Measurements from ENCODE around the gene ADAMTS17. TPM values are rescaled to one million over a fixed set of nuclear protein-coding genes. Genes with fewer than 3 reads are reported as not detected.

ADAMTS17 gene
- total RNA-seq, 4 donors from 2014 or later: 6.0 to 17.6 (median 8.2) TPM

GRCh38 chr15:100349321-100349695 is 7.5 kb upstream of the ADAMTS17 start:
- Histone ChIP-seq H3K4me3 (peak overlapping the region; percentile 71 to 89 (median 76)), H3K36me3 (no peaks in the 10 kb centered on the region), H3K27ac (peak overlapping the region; percentile 95 to 97 (median 96)), H3K9me3 (no peaks in the 10 kb centered on the region), H3K4me1 (peaks cover 3 to 13% (median 5%) of the 10 kb centered on the region in 4 donors), H3K27me3 (peaks cover 3% of the 10 kb centered on the region)
- no peak for TF ChIP-seq POLR2A (IDR thresholded peaks at IDR 0.05)
- TF ChIP-seq CTCF (IDR thresholded peaks at IDR 0.05): no peak
- 65% methylated on average over 17 of the region's 17 CpGs; no CpG with 5 or more reads in 1 of the 2 donors for WGBS, 2 donors (ENCODE audit: low coverage in 1 of 2)
- DNase-seq: no peak
- intact Hi-C loops (cut with DNase I; ENCODE audit: low total_unique reads) (no loop called here), in situ Hi-C loops (cut with MboI; ENCODE audit: low pct_ligation_motif_present in 1 of 4, low pct_unique_long_range_greater_than_20kb in 1 of 4, low sequenced_read_pairs in 3 of 4) (loop anchor here in 3 of 4 donors (5.0 to 25.0 kb wide), 3 partner anchors 213 to 225 kb away; no protein-coding TSS in a partner anchor)

GRCh38 chr15:100348578-100348977 is 6.8 kb upstream of the ADAMTS17 start:
- Histone ChIP-seq H3K4me3 (no peak overlapping the region), H3K36me3 (no peaks in the 10 kb centered on the region), H3K27me3 (no peaks in the 10 kb centered on the region), H3K9me3 (no peaks in the 10 kb centered on the region), H3K4me1 (peaks cover 3 to 13% (median 5%) of the 10 kb centered on the region in 4 donors), H3K27ac (no peak overlapping the region)
- intact Hi-C loops (cut with DNase I; ENCODE audit: low total_unique reads): no loop called here
- TF ChIP-seq CTCF (IDR thresholded peaks at IDR 0.05): no peak
- in situ Hi-C loops (cut with MboI; ENCODE audit: low pct_ligation_motif_present in 1 of 4, low pct_unique_long_range_greater_than_20kb in 1 of 4, low sequenced_read_pairs in 3 of 4): loop anchor here in 3 of 4 donors (5.0 to 25.0 kb wide), 3 partner anchors 214 to 226 kb away; no protein-coding TSS in a partner anchor
- no peak for DNase-seq
- WGBS, 2 donors (ENCODE audit: low coverage in 1 of 2): 95 to 100% methylated on average over 2 to 8 of the region's 8 CpGs

GRCh38 chr15:100346866-100347512 is 5.2 kb upstream of the ADAMTS17 start:
- H3K4me3 ChIP-seq: no peak overlapping the region
- in situ Hi-C loops (cut with MboI; ENCODE audit: low pct_ligation_motif_present in 1 of 4, low pct_unique_long_range_greater_than_20kb in 1 of 4, low sequenced_read_pairs in 3 of 4): loop anchor here in 3 of 4 donors (5.0 to 25.0 kb wide), 3 partner anchors 215 to 228 kb away; no protein-coding TSS in a partner anchor
- H3K27ac ChIP-seq: no peak overlapping the region
- H3K27me3 ChIP-seq: no peaks in the 10 kb centered on the region
- no peak for TF ChIP-seq EP300 (IDR thresholded peaks at IDR 0.05; ENCODE audit: low read depth)
- intact Hi-C loops (cut with DNase I; ENCODE audit: low total_unique reads): no loop called here
- H3K9me3 ChIP-seq: no peaks in the 10 kb centered on the region
- DNase-seq: no peak
- peaks cover 3 to 18% (median 7%) of the 10 kb centered on the region in 4 donors for H3K4me1 ChIP-seq
- no peaks in the 10 kb centered on the region for H3K36me3 ChIP-seq
- WGBS, 2 donors (ENCODE audit: low coverage in 1 of 2): 87 to 100% methylated on average over 2 of the region's 2 CpGs

GRCh38 chr15:100345438-100345837 is 3.7 kb upstream of the ADAMTS17 start:
- WGBS, 2 donors (ENCODE audit: low coverage in 1 of 2): 70 to 79% methylated on average over 2 to 3 of the region's 3 CpGs
- H3K9me3 ChIP-seq: no peaks in the 10 kb centered on the region
- TF ChIP-seq POLR2A (IDR thresholded peaks at IDR 0.05): no peak
- no peak for TF ChIP-seq CTCF (IDR thresholded peaks at IDR 0.05)
- no peak for TF ChIP-seq EP300 (IDR thresholded peaks at IDR 0.05; ENCODE audit: low read depth)
- TF ChIP-seq POLR2AphosphoS5 (IDR thresholded peaks at IDR 0.05): no peak
- no peaks in the 10 kb centered on the region for H3K36me3 ChIP-seq
- no peak overlapping the region for H3K27ac ChIP-seq
- no peak overlapping the region for H3K4me3 ChIP-seq
- in situ Hi-C loops (cut with MboI; ENCODE audit: low pct_ligation_motif_present in 1 of 4, low pct_unique_long_range_greater_than_20kb in 1 of 4, low sequenced_read_pairs in 3 of 4) (loop anchor here in 3 of 4 donors (5.0 to 25.0 kb wide), 3 partner anchors 217 to 229 kb away; no protein-coding TSS in a partner anchor), intact Hi-C loops (cut with DNase I; ENCODE audit: low total_unique reads) (no loop called here)
- H3K27me3 ChIP-seq: peaks cover 5% of the 10 kb centered on the region
- no peak for DNase-seq
- H3K4me1 ChIP-seq: peaks cover 7 to 17% (median 8%) of the 10 kb centered on the region in 4 donors
